Amniotic stem cell (primary cell): ENCODE results near the gene ZNF839.
"Not testable (repeated sequence)": the region's sequence is repeated elsewhere in the genome, so short reads cannot be mapped to it uniquely, and the experiment has no call there.

Experiments
- DNase-seq: peaks from one replicate; lab custom pipeline; 2025; lab: John Stamatoyannopoulos, UW

Gene ZNF839

DNA sequence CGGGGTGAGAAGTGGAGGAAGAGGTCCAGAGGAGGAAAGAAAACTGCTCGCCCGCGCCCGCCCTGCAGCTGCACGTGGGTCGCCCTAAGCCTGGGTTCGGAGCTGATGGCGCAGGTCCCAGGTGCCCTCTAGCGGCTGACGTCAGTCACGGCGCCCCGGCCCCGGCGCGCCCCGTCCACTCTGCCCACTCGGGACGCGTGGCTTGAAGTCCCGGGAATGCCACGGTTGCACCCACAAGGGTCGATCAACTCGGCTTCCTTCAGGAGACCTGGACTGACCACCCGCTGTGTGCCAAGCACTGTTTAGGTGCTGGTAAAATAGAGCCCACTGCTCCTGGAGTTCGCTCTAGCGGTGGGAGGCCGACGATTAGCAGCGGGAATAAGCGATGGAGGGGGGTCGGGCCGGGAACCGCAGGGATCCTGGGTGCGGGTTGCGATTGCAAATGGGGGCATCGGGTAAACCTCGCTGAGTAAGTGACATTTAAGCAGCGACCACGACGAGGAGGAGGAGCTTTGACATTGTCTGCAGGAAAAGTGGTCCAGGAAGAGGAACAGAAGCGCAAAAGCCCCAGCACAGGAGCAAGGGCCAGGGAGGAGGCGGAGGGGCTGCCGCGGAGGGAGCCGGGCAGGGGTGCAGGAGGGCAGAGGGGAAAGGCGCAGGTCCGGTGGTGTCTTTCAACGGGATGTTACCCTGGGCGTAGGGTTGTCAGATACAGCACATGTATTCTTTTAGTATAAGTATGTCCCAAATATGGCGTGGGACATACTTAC, 5.1 kb upstream of the ZNF839 start:
- peak; percentile 72 for DNase-seq

DNA sequence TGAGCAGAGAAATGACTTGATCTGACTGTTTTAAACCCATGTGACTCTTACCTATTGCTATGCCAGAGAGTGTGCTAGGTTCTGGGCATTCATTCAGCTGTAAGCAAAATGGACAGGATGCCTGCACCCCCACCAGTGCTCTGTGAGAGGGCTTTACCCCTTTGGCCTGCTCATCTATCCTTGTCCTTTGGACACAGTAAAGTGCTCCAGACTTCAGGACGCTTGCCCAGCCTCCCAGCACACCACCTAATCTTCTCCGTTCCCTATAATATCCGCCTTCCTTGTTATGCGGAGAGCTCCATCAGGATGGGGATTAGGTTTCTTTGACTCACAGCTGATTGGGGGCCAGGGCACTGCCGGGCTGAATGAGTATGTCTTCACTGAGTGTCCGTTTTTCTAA, 4.4 kb upstream of the ZNF839 start:
- DNase-seq, result no peak

DNA sequence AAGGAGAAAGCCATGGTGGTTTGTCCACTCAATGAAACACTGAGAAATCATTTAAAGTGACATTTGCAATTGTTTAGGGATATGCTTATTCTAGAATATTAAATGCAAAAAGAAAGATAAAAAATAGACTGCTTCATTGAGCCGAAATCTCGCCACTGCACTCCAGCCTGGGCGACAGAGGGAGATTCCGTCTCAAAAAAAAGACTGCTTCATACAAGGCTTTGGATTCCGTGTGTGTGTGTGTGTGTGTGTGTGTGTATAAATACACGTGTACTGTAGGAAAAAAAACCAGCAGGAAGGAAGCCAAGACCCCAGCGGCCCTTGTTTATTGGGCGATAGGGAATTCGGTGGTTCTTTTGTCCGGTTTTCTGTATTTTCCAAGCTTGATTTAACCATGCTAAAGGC, 3.2 kb upstream of the ZNF839 start:
- no peak for DNase-seq

GRCh38 chr14:102316743-102317563, 2.6 kb upstream of the ZNF839 start:
- peak; percentile 77 for DNase-seq

- DNase-seq, result no peak
These were observed 1.8 kb upstream of the ZNF839 start for GRCh38 chr14:102317564-102318248.

DNA sequence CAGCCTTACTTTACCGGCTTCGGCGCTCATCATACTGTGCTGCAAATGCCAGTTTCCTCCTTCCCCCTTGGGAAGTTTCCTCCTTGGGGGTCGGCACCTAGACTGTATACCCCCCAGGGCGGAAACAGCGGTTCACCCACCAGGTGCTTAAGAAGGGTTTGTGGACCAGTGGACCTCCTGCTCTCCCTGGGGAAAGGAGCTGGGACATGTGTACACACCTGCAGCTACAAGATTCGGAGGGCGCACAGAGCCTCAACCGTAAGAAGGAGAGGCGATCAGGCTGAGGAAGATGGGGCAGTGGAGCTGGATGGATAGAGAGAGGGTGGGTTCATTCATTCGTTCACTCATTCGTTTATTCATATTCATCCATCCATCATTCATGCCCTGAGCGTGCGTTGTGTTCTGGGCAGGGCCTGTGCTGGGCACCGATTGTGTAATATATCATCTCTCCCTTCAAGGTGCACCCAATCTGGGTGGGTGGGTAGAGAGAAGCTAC, 717 bp upstream of the ZNF839 start:
- DNase-seq, result no peak

GRCh38 chr14:102320033-102320660, 601 bp downstream of the ZNF839 start:
- no peak for DNase-seq

DNA sequence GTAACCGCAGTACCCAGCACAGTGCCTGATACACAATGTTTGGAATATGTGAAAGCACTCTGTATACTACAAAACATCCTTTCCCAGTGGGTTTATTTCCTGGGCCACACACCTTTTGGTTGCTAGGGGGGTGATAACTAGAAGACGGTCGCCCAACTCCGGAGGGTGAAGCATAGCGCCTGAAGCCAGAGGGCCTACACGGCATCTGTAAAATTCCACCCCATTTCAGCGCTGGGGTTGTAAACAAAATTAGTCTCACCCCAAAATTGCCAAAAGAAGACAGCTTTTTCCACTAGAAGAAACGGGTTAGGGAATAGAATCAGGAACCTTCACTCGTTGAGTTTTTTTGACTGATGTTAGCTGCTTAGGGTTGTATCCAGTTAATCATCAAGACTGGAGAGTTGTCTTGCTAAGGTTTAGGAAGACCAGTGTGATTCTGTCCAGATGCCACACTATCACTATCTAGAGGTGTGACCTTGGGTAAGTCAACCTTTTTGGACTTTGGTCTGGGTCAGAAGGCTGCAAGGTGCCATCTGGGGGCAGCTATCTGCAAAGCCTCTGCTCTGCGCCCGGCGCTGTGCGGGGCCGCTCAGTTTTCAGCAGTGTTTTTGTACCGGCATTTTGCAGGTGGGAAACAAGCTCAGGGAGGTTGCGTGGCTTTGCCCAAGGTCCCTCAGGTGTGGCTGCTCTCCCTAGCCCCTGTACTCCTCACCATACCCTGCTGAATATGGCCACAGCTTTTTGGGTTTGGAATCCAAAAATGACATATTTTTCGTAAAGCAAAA, 1.3 kb downstream of the ZNF839 start:
- no peak for DNase-seq

DNA sequence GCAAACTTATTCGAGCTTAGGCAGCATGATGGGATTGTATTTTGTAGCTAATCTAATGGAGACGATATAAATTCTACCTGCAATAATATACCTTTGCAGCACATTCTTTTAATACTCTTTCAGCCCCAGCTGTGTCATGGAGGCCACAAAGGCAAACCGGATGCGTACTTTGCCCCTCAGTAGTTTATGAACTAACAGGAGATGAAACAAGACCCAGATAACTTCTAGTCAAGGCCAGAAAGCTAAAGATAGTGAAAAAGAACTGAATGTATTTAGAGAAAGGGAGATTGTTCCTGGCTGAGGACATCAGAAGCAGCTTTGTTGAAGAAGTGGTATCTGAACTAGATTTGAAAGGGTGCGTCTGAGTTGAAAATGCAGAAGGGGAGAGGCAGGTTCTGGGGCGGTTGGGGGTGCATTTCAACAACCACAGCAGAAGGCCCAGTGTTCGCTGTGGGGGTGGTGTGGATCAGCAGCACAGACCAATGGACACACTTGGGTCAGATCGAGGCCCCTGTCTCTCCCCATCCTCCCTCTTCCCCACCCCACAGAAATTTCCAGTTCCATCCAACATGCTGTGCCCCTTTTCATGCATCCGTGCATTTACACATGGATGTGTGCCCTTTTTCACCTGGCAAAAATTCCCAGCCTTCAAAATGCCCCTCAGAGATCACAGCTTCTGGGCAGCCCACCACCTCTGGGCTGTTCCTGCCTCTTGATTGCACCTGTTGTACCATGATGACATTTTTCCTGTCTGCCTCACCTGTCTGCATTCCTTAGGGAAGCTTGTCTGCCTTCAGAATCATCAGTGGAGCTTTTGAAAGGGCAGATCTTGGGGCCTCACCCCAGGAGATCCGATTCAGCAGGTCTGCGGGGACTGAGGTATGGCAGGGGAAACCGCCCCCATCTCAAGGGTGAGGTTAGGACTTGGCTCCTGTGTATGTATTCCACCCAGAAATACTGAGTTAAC, 2.2 kb downstream of the ZNF839 start:
- DNase-seq, result no peak

DNA sequence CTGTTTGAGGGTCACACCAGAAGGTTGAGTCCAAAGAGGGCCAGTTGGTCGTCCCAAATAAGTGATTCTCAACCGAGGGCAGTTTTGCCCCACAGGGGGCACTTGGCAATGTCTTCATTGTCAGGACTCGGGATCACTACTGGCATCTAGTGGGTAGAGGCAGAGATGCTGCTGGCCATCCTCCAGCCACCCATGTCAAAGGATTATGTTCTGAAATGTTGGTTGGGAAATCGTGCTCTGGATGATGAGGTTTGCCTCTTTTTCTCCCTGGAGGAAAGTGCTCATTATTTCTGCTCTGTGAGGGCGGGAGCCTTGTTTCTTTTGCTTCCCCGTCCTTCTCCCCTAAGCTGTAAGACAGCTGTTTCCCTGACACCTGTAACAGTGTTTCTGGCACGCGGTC, 3.6 kb downstream of the ZNF839 start:
- DNase-seq, result peak; percentile 42

GRCh38 chr14:102325791-102326345, 6.3 kb downstream of the ZNF839 start:
- DNase-seq, result no peak

- DNase-seq, result no peak
These were observed 7.0 kb downstream of the ZNF839 start for GRCh38 chr14:102326583-102326982.

DNA sequence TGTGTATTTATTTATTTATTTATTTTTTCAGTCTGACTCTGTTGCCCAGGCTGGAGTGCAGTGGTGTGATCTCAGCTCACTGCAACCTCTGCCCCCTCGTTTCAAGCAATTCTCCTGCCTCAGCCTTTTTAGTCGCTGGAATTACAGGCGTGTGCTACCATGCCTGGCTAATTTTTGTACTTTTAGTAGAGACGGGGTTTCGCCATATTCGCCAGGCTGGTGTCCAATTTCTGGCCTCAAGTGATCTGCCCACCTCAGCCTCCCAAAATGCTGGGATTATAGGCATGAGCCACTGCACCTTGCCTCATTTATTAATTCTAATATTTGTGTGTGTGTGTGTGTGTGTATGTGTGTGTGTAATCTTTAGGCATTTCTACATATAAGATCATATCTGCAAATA, 9.8 kb downstream of the ZNF839 start:
- DNase-seq, result not testable (repeated sequence)

DNA sequence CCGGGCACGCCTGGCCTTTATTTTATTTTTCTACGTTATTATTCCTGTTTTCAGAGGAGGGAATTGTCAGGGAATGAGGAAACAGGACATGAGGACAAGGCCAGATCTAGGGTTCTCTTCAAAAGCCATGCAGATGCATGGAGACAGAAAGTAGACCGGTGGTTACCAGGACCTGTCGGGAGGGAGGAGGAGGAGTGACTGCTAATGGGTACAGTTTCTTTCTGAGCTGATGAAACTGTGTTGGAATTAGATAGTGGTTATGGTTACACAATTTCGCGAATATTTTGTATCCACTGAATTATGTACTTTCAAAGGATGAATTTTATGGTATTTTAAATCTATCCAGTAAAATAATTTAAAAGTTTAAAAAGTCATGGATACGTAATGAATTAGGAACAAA, 11.3 kb downstream of the ZNF839 start:
- no peak for DNase-seq

GRCh38 chr14:102333390-102333789, 13.8 kb downstream of the ZNF839 start:
- no peak for DNase-seq

- no peak for DNase-seq
These were observed 14.5 kb downstream of the ZNF839 start for GRCh38 chr14:102333795-102334705.

DNA sequence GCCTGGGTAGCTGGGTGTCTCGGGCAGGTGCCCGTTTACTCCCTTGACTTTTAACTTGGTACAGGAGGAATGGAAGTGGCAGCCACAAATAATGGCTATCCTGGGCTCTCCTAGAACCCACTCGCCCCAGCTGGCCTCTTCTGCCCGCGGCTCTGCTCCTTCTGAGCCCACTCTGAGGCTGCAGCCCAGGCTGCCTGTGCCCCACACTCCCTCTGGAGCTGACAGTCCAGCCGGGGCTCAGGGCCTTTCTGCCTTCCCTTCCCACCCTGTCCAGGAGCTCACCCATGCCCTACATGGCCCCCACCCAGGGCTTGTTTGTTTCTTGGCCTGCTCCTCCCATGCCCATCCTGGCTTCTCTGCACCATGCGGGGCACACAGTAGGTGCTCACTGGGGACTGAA, 15.6 kb downstream of the ZNF839 start:
- no peak for DNase-seq

DNA sequence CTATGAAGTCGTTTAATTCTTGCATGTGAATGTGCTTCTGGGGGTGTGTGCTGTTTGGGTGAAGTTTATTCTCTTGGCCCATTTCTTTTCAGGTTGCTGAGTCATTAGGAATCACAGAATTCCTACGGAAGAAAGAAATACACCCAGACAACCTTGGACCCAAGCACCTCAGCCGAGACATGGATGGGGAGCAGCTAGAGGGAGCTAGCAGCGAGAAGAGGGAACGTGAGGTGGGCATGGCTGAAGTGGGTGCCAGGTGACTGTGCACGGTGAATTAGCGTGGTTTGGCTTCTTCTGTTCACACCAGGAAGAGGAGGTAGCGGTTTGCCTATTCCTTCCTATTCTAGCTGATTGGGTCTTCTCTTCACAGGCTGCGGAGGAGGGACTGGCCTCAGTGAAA, 19.2 kb downstream of the ZNF839 start:
- DNase-seq, result no peak

GRCh38 chr14:102341566-102341965, 22.0 kb downstream of the ZNF839 start:
- no peak for DNase-seq
